MM.1S (cell line): Measurements from ENCODE around the gene FRMD1.

Source experiments
- DNase-seq: peaks from one replicate; pipeline ENCODE4 v3.0.0-alpha.2; 2015
- H2AFZ ChIP-seq: fragments of 300-600 bp; sonication (generic); 2 replicates; pipeline ENCODE4 v1.6.0; 2016; ENCODE audit warnings: antibody characterized with exemption, low read length
- H3F3A ChIP-seq: fragments of 300-600 bp; sonication (generic); 2 replicates; pipeline ENCODE4 v1.6.1; 2016; ENCODE audit warnings: mild to moderate bottlenecking, antibody characterized with exemption, low read length, moderate library complexity, mixed read lengths; ENCODE audit not compliant: insufficient read depth
- H3K27ac ChIP-seq: fragments of 300-600 bp; sonication (generic); 2 replicates; pipeline ENCODE4 v1.5.1; 2016; ENCODE audit warnings: mild to moderate bottlenecking, low read length
- H3K27me3 ChIP-seq: fragments of 300-600 bp; sonication (generic); replicated peaks from 2 replicates; pipeline ENCODE4 v1.6.0; 2016; ENCODE audit warnings: low read length; ENCODE audit not compliant: insufficient read depth
- H3K36me3 ChIP-seq: fragments of 300-600 bp; sonication (generic); replicated peaks from 2 replicates; pipeline ENCODE4 v1.6.1; 2016; ENCODE audit warnings: mild to moderate bottlenecking, low read length, mixed read lengths; ENCODE audit not compliant: insufficient read depth
- H3K4me1 ChIP-seq: fragments of 300-600 bp; sonication (generic); 2 replicates; pipeline ENCODE4 v1.6.1; 2016; ENCODE audit warnings: low read length, mixed read lengths
- H3K4me2 ChIP-seq: fragments of 300-600 bp; sonication (generic); 2 replicates; pipeline ENCODE4 v1.6.0; 2016; ENCODE audit warnings: low read depth, low read length
- H3K4me3 ChIP-seq: fragments of 300-600 bp; sonication (generic); 2 replicates; pipeline ENCODE4 v1.5.1; 2016; ENCODE audit warnings: low read length, mixed read lengths
- H3K79me2 ChIP-seq: fragments of 300-600 bp; sonication (generic); 2 replicates; pipeline ENCODE4 v1.6.1; 2016; ENCODE audit warnings: mixed run types, low read length, mixed read lengths
- H3K9ac ChIP-seq: fragments of 300-600 bp; sonication (generic); 2 replicates; pipeline ENCODE4 v1.6.1; 2016; ENCODE audit warnings: low read length, mixed read lengths
- H3K9me2 ChIP-seq: fragments of 300-600 bp; sonication (generic); replicated peaks from 2 replicates; pipeline ENCODE4 v1.6.1; 2016; ENCODE audit warnings: mild to moderate bottlenecking, low read length, mixed read lengths; ENCODE audit not compliant: insufficient read depth
- H3K9me3 ChIP-seq: fragments of 300-600 bp; sonication (generic); replicated peaks from 2 replicates; pipeline ENCODE4 v1.6.1; 2016; ENCODE audit warnings: mild to moderate bottlenecking, low read length, mixed read lengths; ENCODE audit not compliant: insufficient read depth
- H4K20me1 ChIP-seq: fragments of 300-600 bp; sonication (generic); 2 replicates; pipeline ENCODE4 v1.6.1; 2016; ENCODE audit warnings: mild to moderate bottlenecking, low read length, moderate library complexity, mixed read lengths; ENCODE audit not compliant: insufficient read depth
- EZH2 ChIP-seq: fragments of 300-600 bp; sonication (generic); optimal IDR thresholded peaks from 2 replicates; pipeline ENCODE3; 2017; ENCODE audit warnings: low read depth, mild to moderate bottlenecking, antibody characterized with exemption, low read length, mixed read lengths
- EZH2phosphoT487 ChIP-seq: fragments of 300-600 bp; sonication (generic); IDR thresholded peaks from 2 replicates; pipeline ENCODE4 v1.6.1; 2018; ENCODE audit warnings: antibody characterized with exemption, low read length
- TF ChIP-seq, protein P1 (sequence below): fragments of 300-600 bp; sonication (generic); IDR thresholded peaks from 2 replicates; pipeline ENCODE4 v1.5.1; 2016; ENCODE audit warnings: antibody characterized with exemption, low read length, mixed read lengths

FRMD1 gene

DNA sequence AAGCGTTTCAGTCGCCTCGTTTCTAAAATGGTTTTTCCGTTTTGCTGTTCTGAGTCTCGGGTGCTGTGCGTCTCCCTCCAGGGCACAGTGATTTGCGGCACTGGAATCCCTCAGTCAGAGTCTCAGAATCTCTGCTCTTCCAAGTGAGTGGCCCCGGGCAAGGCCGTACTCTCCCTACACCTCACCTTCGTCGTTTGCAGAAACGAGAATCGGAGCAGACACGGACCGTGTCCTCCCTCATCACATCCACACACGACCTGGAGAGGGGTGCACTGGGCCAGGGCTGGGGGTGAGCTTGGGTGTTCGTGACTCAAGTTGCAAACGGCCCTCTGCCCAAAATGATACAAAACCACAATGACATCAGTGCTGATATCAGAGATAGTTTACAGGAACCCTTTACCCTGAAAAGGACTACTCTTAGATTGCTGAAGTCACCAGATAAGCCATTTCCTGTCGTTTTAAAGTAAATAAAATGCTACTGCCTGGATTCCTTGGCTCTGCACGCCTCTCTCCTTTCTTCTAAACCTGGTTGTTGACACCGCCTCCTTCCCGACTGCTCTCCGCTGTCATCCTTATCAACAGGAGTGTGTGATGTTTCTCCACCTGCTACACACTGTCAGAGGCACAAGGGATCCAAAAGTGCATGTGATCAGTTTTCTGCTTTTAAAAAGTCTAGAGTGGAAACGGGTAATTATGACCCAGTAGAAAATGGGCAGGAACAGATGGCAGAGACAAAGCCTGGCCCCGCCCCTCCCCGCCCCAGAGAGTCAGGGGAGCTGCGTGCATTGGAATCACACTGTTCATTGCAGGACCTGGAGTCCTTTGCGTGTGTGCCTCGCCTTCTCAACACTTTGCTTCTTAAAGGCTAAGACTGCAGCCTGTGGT, 43.1 kb downstream of the FRMD1 start:
- no peak for DNase-seq
- no peaks in the 10 kb centered on the region for H3K4me1 ChIP-seq
- no peak overlapping the region for H2AFZ ChIP-seq
- H3K9ac ChIP-seq, result no peak overlapping the region
- no peaks in the 10 kb centered on the region for H3K36me3 ChIP-seq
- H3K27ac ChIP-seq, result no peak overlapping the region
- TF ChIP-seq EZH2phosphoT487 (no peak), EZH2 (no peak)
- TF ChIP-seq, protein P1, sequence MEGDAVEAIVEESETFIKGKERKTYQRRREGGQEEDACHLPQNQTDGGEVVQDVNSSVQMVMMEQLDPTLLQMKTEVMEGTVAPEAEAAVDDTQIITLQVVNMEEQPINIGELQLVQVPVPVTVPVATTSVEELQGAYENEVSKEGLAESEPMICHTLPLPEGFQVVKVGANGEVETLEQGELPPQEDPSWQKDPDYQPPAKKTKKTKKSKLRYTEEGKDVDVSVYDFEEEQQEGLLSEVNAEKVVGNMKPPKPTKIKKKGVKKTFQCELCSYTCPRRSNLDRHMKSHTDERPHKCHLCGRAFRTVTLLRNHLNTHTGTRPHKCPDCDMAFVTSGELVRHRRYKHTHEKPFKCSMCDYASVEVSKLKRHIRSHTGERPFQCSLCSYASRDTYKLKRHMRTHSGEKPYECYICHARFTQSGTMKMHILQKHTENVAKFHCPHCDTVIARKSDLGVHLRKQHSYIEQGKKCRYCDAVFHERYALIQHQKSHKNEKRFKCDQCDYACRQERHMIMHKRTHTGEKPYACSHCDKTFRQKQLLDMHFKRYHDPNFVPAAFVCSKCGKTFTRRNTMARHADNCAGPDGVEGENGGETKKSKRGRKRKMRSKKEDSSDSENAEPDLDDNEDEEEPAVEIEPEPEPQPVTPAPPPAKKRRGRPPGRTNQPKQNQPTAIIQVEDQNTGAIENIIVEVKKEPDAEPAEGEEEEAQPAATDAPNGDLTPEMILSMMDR, result no peak
- no peaks in the 10 kb centered on the region for H4K20me1 ChIP-seq
- no peaks in the 10 kb centered on the region for H3K79me2 ChIP-seq
- H3K4me3 ChIP-seq, result no peak overlapping the region
- no peaks in the 10 kb centered on the region; the same call in 1 of the 2 replicates for H3K27me3 ChIP-seq
- H3K4me2 ChIP-seq, result no peak overlapping the region
- no peaks in the 10 kb centered on the region for H3K9me3 ChIP-seq
- H3K9me2 ChIP-seq, result no peaks in the 10 kb centered on the region
- H3F3A ChIP-seq, result no peaks in the 10 kb centered on the region

DNA sequence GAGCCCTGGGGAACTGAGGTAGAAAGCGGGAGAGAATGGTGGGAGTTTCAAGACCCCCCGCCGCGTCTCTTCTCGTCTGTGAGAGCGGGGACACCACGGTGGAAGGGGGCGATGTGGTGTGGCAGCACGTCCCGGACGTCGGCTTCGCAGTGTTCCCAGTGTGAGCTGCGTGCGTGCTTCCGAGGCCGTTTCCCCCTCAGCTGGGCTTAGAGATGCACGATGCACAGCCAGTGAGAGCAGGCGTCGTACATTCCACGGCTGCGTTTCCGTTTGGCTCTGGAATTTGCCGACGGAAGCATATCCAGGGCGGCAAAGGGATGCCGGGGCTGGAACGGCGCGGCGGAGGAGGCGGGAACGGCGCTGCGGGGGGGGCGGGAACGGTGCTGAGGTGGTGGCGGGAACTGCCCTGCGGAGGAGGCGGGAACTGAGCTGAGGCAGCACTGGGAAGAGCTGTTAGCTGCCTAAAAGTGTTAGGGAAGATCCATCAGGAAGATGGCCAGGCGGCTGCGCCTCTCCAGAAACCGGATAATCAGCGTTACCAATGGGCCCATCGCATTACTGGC, 43.8 kb downstream of the FRMD1 start:
- no peaks in the 10 kb centered on the region for H3K4me1 ChIP-seq
- no peak overlapping the region for H3K27ac ChIP-seq
- no peak overlapping the region for H3K4me3 ChIP-seq
- H3F3A ChIP-seq, result no peaks in the 10 kb centered on the region
- no peaks in the 10 kb centered on the region for H3K9me2 ChIP-seq
- no peaks in the 10 kb centered on the region for H3K79me2 ChIP-seq
- no peak overlapping the region for H3K4me2 ChIP-seq
- no peaks in the 10 kb centered on the region for H4K20me1 ChIP-seq
- no peaks in the 10 kb centered on the region for H3K9me3 ChIP-seq
- no peak for DNase-seq
- H3K9ac ChIP-seq, result no peak overlapping the region
- TF ChIP-seq EZH2phosphoT487, result no peak
- no peak for TF ChIP-seq EZH2
- TF ChIP-seq, protein P1, result no peak
- H3K27me3 ChIP-seq, result no peaks in the 10 kb centered on the region; the same call in 1 of the 2 replicates
- H3K36me3 ChIP-seq, result no peaks in the 10 kb centered on the region
- no peak overlapping the region for H2AFZ ChIP-seq

DNA sequence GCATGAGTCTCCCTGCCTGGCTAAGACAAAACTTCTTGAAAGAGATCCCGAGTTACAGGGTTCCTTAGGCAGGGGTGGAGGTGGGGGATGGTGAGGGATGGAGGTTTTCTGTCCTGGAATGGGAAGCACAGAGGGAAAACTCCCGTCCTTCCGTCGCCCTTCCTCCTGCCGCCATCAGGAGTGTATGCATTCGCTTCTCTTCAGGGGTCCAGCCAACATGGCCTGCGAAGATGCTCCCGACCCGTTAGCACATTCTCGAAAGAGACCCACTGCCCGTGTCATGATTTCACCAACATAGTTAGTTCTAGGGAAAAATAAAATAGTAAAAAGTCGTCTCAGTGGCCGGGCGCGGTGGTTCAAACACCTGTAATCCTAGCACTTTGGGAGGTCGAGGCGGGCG, 44.5 kb downstream of the FRMD1 start:
- no peaks in the 10 kb centered on the region for H3F3A ChIP-seq
- no peaks in the 10 kb centered on the region for H3K9me2 ChIP-seq
- H2AFZ ChIP-seq, result no peak overlapping the region
- no peaks in the 10 kb centered on the region for H3K79me2 ChIP-seq
- no peaks in the 10 kb centered on the region for H3K4me1 ChIP-seq
- TF ChIP-seq, protein P1, result no peak
- TF ChIP-seq EZH2, result no peak
- no peak for TF ChIP-seq EZH2phosphoT487
- DNase-seq, result no peak
- H3K27me3 ChIP-seq, result no peaks in the 10 kb centered on the region; the same call in 1 of the 2 replicates
- no peaks in the 10 kb centered on the region for H3K36me3 ChIP-seq
- H3K4me2 ChIP-seq, result no peak overlapping the region
- no peak overlapping the region for H3K9ac ChIP-seq
- no peak overlapping the region for H3K27ac ChIP-seq
- no peaks in the 10 kb centered on the region for H3K9me3 ChIP-seq
- no peak overlapping the region for H3K4me3 ChIP-seq
- H4K20me1 ChIP-seq, result no peaks in the 10 kb centered on the region
